ENCODE measurements around the gene TAC1.

- TF ChIP-seq, protein P1, sequence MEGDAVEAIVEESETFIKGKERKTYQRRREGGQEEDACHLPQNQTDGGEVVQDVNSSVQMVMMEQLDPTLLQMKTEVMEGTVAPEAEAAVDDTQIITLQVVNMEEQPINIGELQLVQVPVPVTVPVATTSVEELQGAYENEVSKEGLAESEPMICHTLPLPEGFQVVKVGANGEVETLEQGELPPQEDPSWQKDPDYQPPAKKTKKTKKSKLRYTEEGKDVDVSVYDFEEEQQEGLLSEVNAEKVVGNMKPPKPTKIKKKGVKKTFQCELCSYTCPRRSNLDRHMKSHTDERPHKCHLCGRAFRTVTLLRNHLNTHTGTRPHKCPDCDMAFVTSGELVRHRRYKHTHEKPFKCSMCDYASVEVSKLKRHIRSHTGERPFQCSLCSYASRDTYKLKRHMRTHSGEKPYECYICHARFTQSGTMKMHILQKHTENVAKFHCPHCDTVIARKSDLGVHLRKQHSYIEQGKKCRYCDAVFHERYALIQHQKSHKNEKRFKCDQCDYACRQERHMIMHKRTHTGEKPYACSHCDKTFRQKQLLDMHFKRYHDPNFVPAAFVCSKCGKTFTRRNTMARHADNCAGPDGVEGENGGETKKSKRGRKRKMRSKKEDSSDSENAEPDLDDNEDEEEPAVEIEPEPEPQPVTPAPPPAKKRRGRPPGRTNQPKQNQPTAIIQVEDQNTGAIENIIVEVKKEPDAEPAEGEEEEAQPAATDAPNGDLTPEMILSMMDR (conservative IDR thresholded peaks at IDR 0.05), result no peak
- no peak for TF ChIP-seq ZFX (IDR thresholded peaks at IDR 0.05)
Observed at GRCh38 chr7:97685952-97686351, 45.9 kb upstream of the TAC1 start.

All from C4-2B (cell line).